Endothelial cell of umbilical vein (primary cell): ENCODE measurements around the gene CELF1.

ENCODE experiments used
- EZH2 ChIP-seq: IDR thresholded peaks from 2 replicates; pipeline ENCODE4 v1.6.1; 2012; ENCODE audit warnings: borderline replicate concordance, low read depth, mild to moderate bottlenecking, moderate library complexity, low read length, inconsistent platforms; ENCODE audit not compliant: severe bottlenecking
- FOS ChIP-seq: IDR thresholded peaks from 2 replicates; pipeline ENCODE4 v1.6.1; 2011; ENCODE audit warnings: mild to moderate bottlenecking, low read length, moderate library complexity, borderline replicate concordance; ENCODE audit not compliant: insufficient read depth
- GATA2 ChIP-seq: IDR thresholded peaks from 2 replicates; pipeline ENCODE4 v1.7.0; 2011; ENCODE audit warnings: low read depth, mild to moderate bottlenecking, moderate library complexity, mixed read lengths, low read length; ENCODE audit not compliant: insufficient read length, insufficient read depth
- JUN ChIP-seq: IDR thresholded peaks from 2 replicates; pipeline ENCODE4 v1.6.1; 2011; ENCODE audit warnings: borderline replicate concordance, low read depth; ENCODE audit not compliant: insufficient read length, insufficient read depth
- MAX ChIP-seq: IDR thresholded peaks from 2 replicates; pipeline ENCODE4 v1.6.1; 2011; ENCODE audit not compliant: insufficient read depth, insufficient read length
- MYC ChIP-seq: IDR thresholded peaks from one replicate; pipeline ENCODE4 v1.6.1; 2011; ENCODE audit warnings: mild to moderate bottlenecking, low read depth, low read length
- POLR2A ChIP-seq: IDR thresholded peaks from 2 replicates; pipeline ENCODE4 v1.6.1; 2012; ENCODE audit warnings: low read depth, mild to moderate bottlenecking, control low read depth, low read length
- POLR2AphosphoS5 ChIP-seq: IDR thresholded peaks from 2 replicates; pipeline ENCODE4 v1.6.1; 2012; ENCODE audit warnings: low read depth, mild to moderate bottlenecking, control low read depth, low read length, moderate library complexity; ENCODE audit not compliant: insufficient read depth
- TF ChIP-seq, protein P1 (sequence below), 2 donors: IDR thresholded peaks; 1 replicate in 1 of 2; 2 replicates in 1 of 2; pipeline ENCODE4 v1.5.1; 2011; ENCODE audit warnings: low read length in 2 of 2, mild to moderate bottlenecking in 2 of 2, moderate library complexity in 2 of 2, control low read depth in 1 of 2, inconsistent platforms in 1 of 2, low read depth in 1 of 2; ENCODE audit not compliant: insufficient read depth in 1 of 2; ENCODE audit errors: extremely low read depth in 1 of 2

- TF ChIP-seq, protein P1, sequence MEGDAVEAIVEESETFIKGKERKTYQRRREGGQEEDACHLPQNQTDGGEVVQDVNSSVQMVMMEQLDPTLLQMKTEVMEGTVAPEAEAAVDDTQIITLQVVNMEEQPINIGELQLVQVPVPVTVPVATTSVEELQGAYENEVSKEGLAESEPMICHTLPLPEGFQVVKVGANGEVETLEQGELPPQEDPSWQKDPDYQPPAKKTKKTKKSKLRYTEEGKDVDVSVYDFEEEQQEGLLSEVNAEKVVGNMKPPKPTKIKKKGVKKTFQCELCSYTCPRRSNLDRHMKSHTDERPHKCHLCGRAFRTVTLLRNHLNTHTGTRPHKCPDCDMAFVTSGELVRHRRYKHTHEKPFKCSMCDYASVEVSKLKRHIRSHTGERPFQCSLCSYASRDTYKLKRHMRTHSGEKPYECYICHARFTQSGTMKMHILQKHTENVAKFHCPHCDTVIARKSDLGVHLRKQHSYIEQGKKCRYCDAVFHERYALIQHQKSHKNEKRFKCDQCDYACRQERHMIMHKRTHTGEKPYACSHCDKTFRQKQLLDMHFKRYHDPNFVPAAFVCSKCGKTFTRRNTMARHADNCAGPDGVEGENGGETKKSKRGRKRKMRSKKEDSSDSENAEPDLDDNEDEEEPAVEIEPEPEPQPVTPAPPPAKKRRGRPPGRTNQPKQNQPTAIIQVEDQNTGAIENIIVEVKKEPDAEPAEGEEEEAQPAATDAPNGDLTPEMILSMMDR (IDR thresholded peaks at IDR 0.05; ENCODE audit: extremely low read depth in 1 of 2, insufficient read depth in 1 of 2, low read depth in 1 of 2, low read length in 2 of 2): no peak
- no peak for TF ChIP-seq POLR2AphosphoS5
- TF ChIP-seq EZH2: no peak
- no peak for TF ChIP-seq MAX
- no peak for TF ChIP-seq FOS
- TF ChIP-seq JUN: no peak
- no peak for TF ChIP-seq POLR2A
- TF ChIP-seq GATA2: no peak
- no peak for TF ChIP-seq MYC
These were observed 38.8 kb upstream of the CELF1 start for GRCh38 chr11:47591764-47592163.
